Activated CD8-positive, alpha-beta memory T cell treated with anti-CD3 and anti-CD28 coated beads, Interleukin-2, amount 50 U/mL, for 48 hours (primary cell): ENCODE data around the gene MTERF2.
A peak's percentile ranks its signal among the peaks of the same experiment; 100 is the strongest.
"Not testable (repeated sequence)": the region's sequence is repeated elsewhere in the genome, so short reads cannot be mapped to it uniquely, and the experiment has no call there.

Experiments
- DNase-seq: peaks from one replicate; pipeline ENCODE4 v3.0.0-alpha.2; 2020

The MTERF2 gene, protein sequence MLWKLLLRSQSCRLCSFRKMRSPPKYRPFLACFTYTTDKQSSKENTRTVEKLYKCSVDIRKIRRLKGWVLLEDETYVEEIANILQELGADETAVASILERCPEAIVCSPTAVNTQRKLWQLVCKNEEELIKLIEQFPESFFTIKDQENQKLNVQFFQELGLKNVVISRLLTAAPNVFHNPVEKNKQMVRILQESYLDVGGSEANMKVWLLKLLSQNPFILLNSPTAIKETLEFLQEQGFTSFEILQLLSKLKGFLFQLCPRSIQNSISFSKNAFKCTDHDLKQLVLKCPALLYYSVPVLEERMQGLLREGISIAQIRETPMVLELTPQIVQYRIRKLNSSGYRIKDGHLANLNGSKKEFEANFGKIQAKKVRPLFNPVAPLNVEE

DNA sequence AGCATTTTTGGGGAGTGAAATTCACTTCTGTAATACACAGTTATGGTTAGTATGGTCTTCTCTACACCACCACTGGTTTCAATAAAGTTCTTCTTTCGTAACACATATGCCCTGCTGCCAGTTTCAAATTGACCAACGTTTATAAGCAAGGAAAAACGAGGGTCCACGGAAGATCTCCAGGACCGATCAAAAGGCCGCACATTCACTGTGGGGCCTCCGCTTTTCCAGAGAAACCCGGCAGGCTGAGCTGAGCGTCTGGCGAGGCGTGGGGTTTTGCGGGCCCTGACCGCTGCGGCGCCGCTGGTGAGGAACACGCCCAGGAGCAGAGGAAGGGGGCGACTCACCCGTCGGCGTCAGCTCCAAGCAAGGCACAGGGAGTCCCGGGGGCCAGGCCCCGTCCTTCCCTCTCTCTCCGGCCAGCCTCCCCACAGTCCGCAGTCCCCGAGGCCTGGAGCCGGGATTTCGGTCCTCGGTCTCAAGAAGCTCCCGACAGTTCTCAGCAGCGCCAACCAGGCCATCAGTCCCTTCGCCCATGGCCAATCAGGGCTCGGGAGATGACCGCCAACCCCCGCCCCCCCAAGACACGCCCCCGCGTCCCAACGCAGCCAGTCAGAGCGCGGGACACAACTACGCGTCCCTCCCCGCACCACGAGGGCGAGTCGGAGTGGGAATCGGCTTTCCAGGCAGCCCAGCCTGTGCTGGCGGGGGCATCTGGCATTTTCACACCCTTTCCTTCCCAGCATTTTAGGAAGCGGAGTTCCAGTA lies at the start of gene MTERF2:
MTERF2 (minus strand) TSS at position 522 of the 765 bp plus-strand sequence. CDS start 8,432 bp downstream, outside the sequence.
- DNase-seq = peak; percentile 86

DNA sequence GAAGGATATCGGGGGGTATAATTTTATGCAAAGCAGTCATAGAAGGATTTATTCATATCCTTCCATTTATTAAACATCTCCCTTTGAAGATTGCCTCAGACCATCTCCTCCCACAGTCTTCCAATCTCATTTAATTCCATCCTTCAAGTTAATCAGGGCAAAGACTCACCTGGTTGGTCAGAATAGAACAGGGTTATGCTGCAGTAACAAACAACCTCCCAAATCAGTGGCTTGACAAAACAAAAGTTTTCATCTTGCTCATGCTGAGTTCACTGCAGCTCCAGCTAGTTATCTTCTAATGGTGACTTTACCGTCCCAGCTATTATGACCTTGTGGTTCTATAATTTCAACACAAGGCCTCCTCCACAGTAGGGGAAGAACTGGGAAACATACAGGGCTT lies 48.8 kb upstream of the MTERF2 start:
- DNase-seq = no peak

DNA sequence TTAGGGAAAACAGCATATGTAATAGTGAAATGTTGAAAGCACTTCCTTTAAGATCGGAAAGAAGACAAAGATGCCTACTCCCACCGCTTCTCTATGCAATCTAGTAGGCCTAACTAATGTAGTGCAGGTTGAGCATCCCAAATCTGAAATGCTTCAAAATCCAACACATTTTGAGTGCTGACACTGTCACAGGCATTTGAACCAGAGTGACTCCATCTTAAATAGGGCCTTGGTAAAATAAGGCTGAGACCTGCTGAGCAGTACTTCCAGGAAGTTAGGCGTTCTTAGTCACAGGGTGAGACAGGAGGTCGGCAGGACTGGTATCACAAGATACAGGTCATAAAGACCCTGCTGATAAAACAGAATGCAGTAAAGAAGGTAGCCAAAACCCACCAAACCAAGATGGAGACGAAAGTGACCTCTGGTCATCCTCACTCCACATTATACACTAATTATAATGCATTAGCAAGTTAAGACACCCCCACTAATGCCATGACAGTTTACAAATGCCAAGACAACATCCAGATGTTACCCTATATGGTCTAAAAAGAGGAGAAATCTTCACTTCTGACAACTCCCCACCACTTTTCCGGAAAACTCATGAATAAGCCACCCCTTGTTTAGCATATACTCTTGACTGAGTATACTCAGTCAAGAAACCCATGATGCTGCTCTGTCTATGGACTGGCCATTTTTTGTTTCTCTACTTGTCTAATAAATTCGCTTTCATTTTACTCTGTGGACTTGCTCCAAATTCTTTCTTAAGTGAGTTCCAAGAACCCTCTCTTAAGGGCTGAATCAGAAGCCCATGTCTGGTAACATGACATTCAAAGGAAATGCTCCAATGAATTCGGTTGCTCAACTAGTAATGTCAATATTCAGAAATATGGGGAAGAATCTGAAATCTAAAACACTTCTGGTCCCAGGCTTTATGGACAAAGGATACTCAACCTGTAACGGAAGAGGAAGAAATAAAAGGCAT lies 47.1 kb upstream of the MTERF2 start:
- no peak for DNase-seq

DNA sequence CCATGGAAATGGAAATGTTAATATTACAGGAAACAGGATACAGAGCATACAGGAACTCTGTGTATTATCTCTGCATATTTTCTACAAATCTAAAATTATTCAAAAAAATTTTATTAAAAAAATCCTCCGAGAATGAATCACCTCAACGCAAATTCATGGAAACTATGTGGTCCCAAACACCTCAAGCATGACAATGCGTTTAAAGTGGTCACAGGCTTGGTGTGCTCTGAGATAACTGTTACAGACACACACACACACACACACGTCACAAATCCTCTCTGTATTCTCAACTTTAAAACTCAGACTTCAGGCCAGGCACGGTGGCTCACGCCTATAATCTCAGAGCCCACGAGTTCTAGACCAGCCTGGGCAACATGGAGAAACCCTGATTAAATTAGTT lies 45.3 kb upstream of the MTERF2 start:
- no peak for DNase-seq

DNA sequence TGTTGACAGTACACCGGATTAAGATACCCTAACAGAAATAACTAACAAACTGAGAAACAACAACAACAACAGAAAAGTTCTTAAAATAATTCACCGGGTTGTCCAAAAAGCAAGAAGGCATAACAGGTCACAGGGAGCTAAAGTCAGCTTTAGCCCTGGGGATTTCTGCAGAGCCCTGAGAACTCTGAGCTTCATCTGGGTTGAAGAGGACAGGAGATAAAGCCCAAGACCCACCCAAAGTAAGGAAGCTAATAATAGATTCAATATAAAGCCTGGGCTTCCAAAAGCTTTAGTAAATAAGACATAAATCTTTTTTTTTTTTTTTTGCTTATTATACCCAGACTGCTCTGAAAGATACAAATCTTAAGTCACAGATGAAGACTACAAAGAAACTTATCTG lies 44.1 kb upstream of the MTERF2 start:
- no peak for DNase-seq

DNA sequence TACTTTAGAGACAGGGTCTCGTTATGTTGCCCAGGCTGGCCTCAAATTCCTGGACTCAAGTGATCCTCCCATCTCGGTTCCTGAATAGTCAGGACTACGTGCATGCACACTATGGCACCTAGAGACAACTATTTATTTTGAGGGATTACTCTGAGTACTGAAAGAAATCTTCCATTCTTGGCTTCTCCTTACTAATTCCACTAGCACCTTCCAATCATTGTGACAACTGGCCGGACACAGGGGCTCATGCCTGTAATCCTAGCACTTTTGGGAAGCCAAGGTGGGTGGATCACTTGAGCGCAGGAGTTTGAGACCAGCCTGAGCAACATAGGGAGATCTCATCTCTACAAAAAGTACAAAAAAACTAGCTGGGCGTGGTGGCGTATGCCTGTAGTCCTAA lies 42.1 kb upstream of the MTERF2 start:
- DNase-seq = no peak

DNA sequence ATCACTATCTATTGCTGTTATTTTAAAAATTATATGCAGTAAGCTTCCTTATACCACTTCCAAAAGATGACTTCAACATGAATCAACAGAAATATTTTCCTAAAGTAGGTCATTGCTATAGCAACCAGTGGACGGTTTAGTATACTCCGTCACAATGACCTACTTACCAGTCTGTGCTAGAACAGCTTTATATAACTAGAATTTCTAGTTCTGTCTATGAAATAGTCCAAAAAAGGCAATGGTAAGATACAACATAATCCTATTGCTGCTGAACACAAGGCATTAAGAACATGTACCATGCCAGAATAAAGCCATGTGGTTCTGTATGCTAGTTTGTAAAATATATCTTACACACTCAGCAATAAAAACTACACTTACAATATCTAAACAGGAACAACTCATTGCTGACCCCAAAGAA lies 40.7 kb upstream of the MTERF2 start:
- no peak for DNase-seq

DNA sequence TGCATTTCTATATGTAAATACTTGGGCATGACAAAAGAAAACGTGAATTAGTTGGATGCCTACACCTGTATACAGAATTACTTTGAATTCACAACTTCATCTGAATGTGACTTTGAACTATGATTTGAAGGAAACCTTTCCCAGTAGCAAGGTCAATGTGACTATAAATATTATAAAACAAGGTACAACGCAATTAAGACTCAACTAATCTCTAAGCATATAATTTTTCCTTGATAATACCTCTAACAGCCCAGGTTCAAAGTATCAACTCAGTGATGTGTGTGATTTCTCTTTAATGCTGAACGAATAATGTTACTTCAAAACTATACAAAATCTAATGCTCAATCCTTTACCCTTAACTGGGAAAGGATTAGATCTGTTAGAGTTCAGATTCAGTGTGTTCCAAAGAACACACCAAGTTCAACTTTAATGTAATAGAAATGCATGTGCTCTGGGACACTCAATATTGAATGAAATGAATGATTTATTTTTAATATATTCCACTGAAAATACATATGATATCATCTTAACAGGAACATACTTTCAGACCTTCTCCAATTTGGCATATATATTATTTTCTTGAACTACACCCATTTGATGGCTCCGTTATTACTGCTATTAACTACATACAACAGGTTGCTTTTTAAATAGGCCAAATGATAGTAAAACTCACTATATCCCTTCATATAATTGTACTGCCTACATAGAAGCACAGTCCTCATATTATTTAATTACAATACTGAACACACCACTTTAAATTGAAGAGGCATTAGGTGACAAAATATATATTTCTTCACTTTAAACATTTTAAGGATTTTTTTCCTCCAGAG lies 40.1 kb upstream of the MTERF2 start:
- no peak for DNase-seq

DNA sequence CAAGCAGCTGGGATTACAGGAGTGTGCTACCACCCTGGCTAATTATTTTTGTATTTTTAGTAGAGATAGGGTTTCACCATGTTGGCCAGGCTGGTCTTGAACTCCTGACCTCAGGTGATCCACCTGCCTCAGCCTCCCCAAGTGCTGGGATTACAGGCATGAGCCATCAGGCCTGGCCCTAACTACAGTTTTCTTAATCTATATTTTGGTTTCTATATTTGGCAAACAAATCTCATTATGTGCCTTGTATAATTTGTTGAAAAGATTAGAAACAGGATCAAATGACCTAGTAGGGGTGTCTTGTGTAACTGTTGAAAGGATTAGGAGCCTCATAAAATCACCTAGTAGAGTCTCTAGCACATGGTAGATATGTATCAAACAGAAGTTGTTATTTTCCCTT lies 39.4 kb upstream of the MTERF2 start:
- DNase-seq = not testable (repeated sequence)

DNA sequence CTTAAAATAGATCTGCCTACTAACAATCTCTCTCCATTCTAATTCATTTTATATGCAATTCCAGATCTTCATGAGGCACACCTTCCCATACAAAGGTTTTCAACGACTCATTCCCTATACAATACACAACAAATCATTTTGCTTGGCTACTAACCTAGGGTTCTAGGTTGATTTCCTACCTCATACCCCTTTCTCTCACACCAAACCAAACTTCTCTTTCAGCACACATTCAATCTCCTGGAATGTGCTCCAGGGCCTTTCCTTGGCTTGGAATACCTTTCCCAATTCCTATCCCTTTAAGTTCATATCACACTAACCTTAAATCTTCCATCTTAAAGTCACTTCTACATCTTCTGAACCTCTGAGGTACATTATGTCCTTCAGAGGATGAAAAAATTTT lies 38.7 kb upstream of the MTERF2 start:
- DNase-seq = no peak

DNA sequence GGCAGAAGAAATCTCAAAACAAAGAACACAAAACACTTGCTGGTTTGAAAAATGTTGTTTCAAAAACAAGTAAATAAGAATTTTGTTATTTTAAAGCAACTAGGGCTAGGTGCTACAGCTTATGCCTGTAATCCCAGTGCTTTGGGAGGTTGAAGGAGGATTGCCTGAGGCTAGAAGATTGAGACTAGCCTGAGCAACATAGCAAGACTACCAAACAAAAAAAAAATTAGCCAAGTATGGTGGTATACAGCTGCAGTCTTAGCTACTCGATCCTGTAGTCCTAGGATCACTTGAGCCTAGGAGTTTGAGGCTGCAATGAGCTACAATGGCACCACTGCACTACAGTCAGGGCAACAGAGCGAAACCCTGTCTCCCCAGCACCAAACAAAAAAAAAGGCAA lies 32.6 kb upstream of the MTERF2 start:
- no peak for DNase-seq

DNA sequence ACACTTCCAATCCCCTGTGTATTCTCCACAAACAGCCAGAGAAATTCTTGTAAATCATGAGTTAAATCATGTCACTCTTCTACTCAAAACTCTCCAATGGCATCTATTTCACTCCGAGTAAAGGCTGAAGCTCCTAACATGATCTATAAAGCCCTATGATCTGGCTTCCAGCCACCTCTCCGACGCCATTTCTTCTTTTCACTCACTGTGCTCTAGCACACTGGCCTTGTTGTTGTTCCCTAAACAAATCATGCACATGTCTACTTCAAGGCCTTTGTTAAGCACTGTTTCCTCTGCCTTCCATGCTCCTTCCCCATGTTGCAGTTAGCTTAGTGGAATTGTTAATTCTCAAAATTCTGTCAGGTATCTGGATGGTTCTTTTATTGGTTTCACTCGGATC lies 30.1 kb upstream of the MTERF2 start:
- DNase-seq = no peak

DNA sequence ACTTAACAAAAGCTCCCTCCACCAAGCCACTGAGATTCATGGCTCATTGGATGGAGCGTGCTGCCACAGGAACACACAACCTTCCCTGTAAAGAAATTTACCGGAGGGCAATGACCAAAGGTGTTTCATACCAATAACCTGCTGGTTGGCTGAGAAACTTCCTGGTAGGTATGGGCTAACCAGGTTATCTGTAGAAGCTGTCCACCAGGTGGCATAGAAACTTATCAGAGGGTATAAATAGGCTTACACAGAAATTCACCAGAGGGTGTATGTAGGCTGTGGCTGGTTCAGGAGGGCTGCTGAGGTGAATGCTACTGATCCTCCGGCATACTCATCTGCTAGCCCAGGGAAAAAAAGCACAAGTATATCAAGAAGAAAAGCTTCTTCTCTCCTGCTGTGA lies 27.1 kb upstream of the MTERF2 start:
- DNase-seq = no peak

DNA sequence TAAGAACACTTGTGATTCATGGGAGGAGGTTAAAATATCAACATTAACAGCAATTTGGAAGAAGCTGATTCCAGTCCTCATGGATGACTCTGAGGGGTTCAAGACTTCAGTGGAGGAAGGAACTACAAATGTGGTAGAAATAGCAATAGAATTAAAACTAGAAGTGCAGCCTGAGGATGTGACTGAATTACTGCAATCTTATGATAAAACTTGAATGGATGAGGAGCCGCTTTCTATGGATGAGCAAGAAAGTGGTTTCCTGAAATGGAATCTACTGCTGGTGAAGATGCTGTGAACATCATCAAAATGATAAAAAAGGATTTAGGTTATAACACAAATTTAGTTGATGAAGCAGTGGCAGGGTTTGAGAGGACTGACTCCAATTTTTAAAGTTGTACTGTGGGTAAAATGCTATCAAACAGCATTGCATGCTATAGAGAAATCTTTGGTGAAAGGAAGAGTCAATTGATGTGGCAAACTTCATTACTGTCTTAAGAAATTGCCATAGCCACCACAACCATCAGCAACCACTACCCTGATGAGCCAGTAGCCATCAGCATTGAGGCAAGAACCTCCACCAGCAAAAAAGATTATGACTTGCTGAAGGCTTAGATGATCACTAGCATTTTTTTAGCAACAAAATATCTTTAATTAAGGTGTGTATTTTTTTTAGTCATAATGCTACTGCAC lies 25.9 kb upstream of the MTERF2 start:
- no peak for DNase-seq

DNA sequence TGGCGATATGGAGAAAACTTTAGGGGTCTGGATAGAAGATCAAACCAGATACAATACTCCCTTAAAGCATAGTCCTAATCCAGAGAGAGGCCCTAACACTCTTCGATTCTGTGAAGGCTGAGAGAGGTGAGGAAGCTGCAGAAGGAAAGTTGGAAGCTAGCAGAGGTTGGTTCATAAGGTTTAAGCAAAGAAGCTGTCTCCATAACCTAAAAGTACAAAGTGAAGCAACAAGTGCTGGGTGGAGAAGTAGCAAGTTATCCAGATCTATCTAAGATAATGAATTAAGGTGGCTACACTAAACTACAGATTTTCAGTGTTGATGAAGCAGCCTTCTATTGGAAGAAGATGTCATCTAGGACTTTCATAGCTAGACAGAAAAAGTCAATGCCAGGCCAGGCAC lies 24.6 kb upstream of the MTERF2 start:
- DNase-seq = no peak

DNA sequence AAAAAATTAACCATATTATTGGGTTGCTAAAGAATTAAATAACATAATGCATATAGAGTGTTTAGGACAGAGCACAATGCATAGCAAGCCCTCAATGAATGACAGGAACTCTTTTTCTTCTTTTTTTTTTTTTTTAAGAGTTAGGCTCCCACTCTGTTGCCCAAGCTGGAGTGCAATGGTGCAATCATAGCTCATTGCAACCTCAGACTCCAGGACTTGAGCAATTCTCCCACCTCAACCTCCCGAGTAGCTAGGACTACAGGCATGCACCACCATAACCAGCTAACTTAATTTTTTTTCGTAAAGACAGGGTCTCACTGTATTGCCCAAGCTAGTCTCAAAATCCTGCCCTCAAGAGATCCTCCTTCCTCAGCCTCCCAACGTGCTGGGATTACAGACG lies 20.5 kb upstream of the MTERF2 start:
- no peak for DNase-seq

DNA sequence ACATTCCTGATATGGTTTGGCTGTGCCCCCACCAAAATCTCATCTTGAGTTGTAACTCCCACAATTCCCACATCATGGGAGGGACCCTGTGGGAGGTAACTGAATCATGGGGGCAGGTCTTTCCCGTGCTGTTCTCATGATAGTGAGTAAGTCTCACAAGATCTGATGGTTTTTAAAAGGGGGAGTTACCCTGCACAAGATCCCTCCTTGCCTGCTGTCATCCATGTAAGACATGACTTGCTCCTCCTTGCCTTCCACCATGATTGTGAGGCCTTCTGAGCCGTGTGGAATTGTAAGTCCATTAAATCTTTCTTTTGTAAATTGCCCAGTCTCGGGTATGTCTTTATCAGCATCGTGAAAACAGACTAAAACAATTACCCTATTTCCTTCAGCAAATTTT lies 15.7 kb upstream of the MTERF2 start:
- DNase-seq = not testable (repeated sequence)

DNA sequence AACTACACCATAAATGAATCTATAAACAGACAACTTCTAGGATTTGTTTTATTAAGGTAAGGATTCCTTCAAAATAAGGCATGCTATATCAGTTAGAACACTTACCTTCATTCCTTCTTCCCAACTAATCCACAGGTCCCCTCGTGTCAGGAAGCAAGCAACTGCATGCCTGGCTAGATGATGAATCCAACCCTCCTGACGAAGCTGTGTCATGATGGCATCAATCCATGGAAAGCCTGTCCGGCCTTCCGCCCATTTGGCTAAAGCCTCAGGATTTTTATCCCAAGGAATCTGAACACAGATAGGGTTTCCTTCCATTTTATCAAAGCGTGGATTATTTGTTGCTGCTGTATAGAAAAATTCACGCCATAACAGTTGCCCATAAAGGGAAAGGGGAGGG lies 12.5 kb upstream of the MTERF2 start:
- DNase-seq = no peak

DNA sequence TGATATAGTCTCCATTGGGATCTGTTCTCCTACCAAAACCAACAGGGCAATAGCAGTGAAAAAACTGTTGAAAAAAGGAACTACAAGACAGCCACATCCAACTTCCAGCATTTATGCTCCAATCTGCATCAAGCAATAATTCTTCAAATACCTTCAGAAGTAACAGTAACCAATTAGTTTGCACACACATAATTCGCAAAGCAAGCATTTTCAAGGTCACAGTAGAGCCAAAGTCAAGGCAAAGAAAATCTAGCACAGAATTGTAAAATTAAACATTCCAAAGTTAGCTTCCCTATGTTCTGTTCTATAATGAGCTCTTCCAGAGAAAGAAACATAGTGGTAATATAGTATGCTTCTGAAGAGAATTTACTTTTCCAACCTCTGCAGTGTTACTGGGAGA lies 11.0 kb upstream of the MTERF2 start:
- DNase-seq = no peak

DNA sequence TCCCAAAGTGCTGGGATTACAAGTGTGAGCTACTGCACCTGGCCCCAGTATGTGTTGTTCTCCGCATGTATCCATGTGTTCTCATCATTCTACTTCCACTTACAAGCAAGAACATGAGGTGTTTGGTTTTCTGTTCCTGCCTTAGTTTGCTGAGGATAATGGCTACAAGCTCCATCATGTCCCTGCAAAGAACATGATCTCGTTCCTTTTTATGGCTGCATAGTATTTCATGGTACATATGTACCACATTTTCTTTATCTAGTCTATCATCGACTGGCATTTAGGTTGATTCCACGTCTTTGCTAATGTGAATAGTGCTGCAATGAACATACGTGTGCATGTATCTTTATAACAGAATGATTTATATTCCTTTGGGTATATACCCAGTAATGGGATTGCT lies 9.2 kb upstream of the MTERF2 start:
- not testable (repeated sequence) for DNase-seq

DNA sequence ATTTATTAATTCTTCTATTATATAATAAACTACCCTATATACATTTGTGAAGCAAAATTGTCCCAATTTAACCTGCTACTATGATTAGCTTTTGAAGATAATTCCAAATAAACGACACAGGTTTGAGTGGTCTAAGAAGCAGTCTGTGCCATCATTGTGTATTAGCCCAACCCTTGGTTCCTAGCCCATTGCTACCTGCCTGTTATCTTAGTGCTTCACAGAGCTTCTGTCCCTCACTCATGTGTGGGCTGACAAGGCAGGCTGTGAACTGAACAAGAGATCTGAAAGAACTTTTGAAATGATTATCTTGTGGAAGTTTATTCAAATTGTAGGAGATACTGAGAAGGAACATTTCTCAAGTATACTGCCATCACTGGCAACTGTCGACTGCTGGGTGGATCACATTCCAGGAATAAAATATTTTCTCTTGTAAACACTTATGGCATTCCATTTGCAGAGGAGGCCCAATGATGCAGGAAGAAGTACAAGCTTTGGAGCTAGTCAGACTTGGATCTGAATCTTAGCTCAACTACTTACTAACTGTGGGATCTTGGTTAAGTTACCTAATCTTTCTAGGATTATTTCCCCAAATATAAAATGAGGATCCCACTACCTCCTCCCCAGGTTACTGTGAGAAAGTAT lies 7.8 kb upstream of the MTERF2 start:
- DNase-seq = no peak
